Hippocampal formation (tissue), 2 donors: ENCODE data around the gene PODXL2.
A peak's percentile ranks its signal among the peaks of the same experiment; 100 is the strongest.

Experiments
- DNase-seq, 2 donors: peaks; one replicate each; lab custom pipeline; 2025; lab: John Stamatoyannopoulos, UW

PODXL2 gene

DNA sequence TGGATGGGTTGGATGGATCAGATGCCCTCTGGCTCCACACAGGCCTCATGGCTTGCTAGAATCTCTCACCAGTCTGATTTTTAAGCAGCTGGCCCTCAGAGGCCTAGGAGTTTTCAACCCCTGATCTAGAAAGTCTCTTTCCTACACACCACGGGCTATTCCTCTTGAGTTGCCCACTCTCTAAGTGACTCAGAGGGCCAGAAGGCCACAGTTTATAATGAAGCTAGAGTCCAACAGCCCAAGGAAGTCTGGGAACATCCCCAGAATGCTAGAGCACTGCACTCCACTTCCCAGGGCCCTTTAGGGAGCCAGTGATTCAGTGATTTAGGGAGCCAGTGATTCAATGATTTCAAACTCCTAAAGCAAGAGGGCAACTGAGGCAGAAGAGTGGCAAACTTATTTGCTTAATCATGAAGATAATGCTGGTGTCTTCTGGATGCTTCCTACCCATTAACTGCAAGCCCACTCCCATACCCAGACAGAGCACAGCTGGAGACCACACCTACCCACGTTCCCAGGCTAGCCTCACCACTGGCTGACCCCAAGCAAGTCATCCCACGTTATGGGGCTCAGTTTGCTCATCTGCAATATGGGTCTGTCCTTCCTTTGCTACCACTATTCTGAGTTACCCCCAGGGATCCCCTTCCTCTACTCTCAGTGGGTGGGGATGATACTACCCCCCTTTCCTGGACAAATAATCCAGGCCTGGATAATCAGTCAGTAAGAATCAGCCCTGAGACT, 80.5 kb downstream of the PODXL2 start:
- DNase-seq: no peak

DNA sequence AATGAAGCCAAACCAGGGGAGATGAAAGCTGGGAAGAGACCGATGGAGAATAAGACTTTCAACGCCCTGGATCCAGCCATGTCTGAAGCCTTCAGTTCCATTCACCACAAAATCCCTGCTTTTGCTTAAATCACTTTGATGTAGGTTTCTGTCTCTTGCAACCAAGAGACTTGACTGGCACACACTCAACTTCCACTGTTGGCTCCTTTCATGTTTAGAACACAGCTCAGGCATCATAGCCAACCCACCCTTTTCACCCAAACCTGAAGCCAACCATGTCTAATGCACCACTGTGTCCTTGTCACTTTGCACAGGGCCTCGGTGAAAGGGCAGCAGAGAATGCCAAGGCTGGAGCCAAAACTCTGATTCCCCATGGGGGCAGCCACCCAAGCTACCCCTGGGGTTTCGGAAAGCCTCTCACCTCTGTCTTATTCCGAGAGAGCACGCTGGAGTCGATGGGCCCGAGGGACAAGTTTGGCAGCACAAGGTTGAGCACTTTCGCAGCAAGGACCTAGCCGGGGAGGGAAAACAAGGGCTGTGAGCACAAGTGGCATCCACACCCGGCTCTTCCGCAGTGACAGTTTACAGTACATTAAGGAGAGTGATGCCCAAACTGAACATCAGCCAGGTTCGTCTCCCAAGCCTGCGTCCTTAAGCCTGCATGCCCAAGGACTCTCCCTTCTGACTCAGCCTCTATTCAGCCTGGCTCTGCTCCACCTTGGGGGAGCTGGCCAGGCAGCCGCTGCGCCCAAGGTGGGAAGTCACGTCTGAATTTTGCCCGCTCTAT, 81.4 kb downstream of the PODXL2 start:
- no peak for DNase-seq

DNA sequence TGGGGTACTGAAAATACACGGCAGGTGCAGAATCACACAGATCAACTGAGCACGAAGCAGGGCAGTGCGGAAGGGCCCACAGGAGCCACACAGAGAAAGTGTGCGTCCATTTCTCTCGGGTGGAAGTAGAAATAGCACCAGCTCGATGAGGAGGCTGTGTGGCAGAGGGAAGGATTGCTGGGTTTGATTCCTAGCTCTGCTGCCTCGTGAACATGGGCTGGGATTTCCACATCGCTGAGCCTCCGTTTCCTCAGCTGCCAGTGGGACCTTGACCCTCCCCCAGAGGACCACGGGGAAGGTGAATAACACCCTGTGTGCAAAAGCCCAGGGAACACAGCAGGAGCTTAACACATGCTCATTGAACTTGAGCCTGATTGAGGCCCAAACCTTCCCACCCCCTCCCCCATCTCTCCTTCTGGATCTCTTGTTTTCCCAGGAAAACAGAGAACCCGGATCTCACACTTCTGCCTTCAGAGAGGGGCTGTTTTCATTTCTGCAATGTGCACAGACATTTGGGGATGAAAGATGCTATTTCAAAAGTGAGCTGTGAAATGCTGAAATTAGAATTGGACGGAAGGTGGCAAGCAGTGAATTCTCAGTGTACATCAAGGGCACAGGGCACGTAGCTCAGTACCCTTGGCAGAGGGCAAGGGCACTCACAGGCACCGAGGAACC, 82.2 kb downstream of the PODXL2 start:
- DNase-seq: no peak

- DNase-seq: no peak
Observed at GRCh38 chr3:127711896-127712295, 82.9 kb downstream of the PODXL2 start.

- no peak for DNase-seq
Observed at GRCh38 chr3:127712461-127712860, 83.5 kb downstream of the PODXL2 start.

DNA sequence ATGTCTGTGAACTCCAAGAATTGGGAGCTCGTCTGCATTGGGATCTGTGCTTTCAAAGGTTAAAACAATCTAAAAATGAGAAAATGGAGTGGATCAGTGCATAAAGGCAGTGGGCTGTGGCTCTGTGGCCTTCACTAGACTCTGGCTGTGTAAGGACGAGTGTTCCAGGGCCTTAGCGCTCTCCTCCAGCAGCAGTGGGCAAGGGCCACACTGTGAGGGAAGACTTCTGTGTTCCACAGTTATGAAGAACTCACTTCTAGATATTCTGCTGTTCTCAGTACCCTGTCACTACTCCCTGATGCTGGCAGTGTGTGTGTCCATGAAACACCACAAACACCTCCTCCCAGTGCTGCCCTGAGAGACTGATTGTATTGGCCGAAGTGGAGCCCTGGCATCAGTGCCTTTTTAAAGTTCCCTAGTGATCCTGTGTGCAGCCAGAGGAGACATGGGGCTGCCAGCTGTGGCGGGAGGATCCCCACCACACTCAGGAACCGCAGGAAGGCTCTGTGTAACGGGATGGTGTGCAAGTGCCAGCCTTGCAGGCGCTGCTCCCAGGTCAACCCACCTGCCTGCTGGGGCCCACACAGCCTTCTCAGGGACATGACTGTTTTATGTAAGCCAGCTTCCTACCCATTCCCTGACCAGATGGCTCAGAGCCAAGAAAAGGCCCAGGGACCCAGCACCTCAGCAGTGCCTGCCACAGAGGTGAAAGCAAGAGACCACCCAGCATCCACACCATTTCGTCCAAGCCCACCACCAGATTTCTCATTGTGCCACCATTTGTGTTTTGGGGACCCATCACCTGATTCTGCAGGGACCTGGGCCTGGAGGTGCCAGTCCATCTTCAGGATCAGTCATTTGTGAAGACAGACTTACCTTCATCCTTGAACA, 84.1 kb downstream of the PODXL2 start:
- DNase-seq: no peak

DNA sequence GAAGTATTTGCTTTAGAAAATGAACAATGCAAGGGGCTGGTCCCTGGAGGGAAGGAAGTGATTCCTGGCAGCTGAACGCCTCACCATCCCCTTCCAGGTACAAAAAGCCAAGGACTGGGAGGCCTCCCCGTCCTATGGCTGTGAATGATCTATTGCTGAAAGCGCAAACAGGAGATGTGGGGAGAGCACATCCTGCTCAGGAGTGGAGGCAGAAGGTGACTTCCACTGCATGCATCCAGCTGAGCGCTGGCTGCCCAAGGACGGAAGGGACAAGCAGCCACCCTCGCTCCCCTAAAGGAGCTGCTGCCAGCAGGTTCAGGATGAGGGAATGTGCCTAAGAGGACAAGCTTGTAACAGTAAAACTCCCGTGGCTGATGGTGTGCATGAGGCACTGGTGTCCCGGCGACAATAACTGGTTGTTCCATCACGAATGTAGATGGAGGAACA, 85.2 kb downstream of the PODXL2 start:
- DNase-seq: no peak

DNA sequence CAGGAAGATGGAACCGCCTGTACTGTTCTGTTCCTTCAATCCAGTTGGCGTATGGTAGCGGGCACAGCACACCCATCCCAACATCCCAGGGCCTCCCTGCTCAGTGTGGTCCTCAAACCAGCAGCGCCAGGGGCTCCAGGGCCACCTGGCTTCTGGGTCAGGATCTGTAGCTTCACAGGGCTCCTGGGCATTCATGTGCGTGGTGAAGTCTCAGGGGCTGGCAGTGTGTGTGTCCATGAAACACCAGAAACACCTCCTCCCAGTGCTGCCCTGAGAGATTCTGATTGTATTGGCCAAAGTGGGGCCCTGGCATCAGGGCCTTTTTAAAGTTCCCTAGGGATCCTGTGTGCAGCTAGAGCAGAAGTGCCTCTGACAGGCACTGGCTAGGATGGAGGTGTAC, 85.9 kb downstream of the PODXL2 start:
- DNase-seq: no peak

GRCh38 chr3:127715532-127715931, 86.5 kb downstream of the PODXL2 start:
- DNase-seq: no peak

DNA sequence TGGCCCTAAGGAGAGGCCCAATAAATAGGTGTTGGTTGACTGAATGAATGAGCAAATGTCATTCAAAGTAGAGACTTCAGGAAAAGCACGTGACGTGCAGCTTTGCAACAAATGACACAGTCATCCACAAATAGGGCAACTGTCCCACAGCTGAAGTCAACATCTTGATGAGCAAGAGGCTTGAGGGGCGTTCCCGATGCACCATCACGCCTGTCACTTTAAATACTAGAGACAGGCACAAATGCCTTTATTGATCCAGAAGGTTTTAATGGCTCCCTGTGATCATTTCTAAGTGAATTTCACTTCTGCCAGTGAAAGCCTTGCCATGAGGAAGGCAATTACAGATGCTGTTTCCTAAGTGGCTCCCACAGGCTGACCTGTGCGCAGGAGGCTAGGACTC, 87.4 kb downstream of the PODXL2 start:
- no peak for DNase-seq

GRCh38 chr3:127717357-127718244, 88.6 kb downstream of the PODXL2 start:
- peak in 1 of 2 donors; percentile 33 for DNase-seq

DNA sequence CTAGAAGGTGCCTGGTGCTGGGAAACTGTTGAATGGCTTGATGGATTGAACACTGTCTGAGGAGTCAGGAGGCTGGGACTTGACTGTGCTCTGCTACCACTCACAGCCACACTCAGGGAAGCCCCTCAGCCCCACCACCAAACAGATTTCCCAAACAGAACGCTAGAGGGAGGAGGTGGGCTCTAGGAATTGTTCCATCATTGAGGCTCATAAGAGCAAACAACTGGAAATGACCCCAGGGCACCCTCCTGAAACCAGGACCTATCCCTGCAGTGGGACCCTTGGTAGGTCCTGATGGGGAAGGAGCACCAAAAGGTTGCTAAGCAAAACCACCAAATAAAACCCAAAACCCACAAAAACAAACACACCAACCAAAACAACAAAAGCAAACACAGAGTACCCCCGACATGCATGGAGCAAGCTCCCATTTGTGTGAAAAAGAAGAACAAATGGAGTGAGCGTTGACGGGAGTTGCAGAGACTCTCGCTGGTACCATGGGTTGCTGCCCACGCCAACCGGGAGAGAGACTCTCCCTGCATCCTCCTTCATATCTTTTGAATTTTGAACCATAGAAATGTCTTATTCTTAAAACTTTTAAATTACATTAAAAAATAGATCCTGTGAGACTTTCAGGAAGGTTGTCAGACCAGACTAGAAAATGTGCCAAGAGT, 89.4 kb downstream of the PODXL2 start:
- DNase-seq: no peak

DNA sequence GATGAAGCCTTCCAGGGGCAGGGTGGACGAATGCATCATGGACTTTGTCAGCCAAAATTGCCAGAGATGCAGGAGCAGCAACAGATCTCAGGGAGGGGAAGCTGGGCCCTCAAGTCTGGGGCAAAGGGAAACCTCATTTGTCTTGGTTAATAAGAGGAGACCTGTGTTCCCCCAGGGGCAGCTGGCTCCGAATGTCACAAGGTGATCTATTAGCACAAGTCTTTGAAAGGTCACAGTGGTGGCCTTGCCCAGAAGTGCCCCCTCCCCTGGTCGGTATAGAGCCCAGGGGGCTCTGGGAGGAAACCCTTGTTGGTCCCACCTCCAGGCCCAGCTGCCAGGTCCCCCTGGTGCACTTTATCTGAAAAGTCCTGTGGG, 89.9 kb downstream of the PODXL2 start:
- DNase-seq: no peak

DNA sequence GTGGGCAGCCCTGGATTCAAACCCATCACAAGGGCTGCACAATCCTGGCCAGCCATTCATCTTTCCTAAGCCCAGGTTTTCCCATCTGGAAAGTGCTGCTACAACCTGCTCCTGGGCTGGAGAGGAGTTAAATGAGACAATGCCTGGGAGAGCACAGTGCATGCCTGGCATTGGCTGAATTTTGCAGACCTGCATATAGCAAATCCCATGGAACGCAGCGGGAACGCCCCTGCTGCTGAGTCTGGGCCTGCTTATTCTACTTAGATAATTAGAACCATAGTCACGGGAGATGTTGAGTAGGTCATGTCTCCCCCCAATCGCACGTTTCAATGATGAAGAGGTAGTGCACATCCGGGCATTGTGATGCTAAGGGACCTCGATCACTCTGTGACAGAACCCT, 90.4 kb downstream of the PODXL2 start:
- DNase-seq: no peak

DNA sequence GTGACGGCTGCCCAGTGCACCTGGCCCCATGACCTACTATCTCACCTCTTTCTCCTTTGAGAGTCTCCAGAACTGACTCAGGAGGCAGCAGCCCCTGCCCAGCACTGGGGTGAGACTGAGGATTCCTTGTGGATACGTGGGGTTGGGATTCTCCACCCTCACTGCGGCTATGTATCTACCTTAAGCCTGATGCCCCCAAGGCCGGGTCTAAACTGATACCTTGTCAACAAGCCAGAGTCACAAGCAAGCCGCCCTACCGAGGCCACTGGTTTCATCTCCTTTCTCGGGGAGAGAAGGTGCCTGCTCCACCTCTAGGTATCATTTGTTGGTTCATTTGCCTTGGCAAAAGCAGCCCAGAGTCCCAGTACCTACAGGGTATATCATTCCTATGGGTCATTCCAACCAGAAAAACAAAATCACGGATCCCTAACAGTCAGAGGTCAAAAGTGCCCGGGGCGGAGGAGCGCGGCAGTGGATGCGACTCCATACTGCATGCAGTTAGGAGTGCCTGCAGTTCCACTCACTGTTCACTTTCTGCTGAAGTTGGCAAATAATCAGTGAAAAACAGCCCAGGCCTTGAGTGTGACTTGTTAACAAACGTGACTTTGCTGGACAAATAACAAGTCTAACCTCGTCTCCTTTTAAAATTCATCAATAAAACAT, 91.3 kb downstream of the PODXL2 start:
- DNase-seq: no peak

- DNase-seq: no peak
Observed at GRCh38 chr3:127720985-127721935, 92.3 kb downstream of the PODXL2 start.

- DNase-seq: no peak
Observed at GRCh38 chr3:127722091-127722784, 93.3 kb downstream of the PODXL2 start.
